MM.1S (cell line): Measurements from ENCODE around the gene KRTAP5-7.

Experiments
- DNase-seq: peaks from one replicate; pipeline ENCODE4 v3.0.0-alpha.2; 2015
- H2AFZ ChIP-seq: fragments of 300-600 bp; sonication (generic); 2 replicates; pipeline ENCODE4 v1.6.0; 2016; ENCODE audit warnings: antibody characterized with exemption, low read length
- H3F3A ChIP-seq: fragments of 300-600 bp; sonication (generic); 2 replicates; pipeline ENCODE4 v1.6.1; 2016; ENCODE audit warnings: mild to moderate bottlenecking, antibody characterized with exemption, low read length, moderate library complexity, mixed read lengths; ENCODE audit not compliant: insufficient read depth
- H3K27ac ChIP-seq: fragments of 300-600 bp; sonication (generic); 2 replicates; pipeline ENCODE4 v1.5.1; 2016; ENCODE audit warnings: mild to moderate bottlenecking, low read length
- H3K27me3 ChIP-seq: fragments of 300-600 bp; sonication (generic); replicated peaks from 2 replicates; pipeline ENCODE4 v1.6.0; 2016; ENCODE audit warnings: low read length; ENCODE audit not compliant: insufficient read depth
- H3K36me3 ChIP-seq: fragments of 300-600 bp; sonication (generic); replicated peaks from 2 replicates; pipeline ENCODE4 v1.6.1; 2016; ENCODE audit warnings: mild to moderate bottlenecking, low read length, mixed read lengths; ENCODE audit not compliant: insufficient read depth
- H3K4me1 ChIP-seq: fragments of 300-600 bp; sonication (generic); 2 replicates; pipeline ENCODE4 v1.6.1; 2016; ENCODE audit warnings: low read length, mixed read lengths
- H3K4me2 ChIP-seq: fragments of 300-600 bp; sonication (generic); 2 replicates; pipeline ENCODE4 v1.6.0; 2016; ENCODE audit warnings: low read depth, low read length
- H3K4me3 ChIP-seq: fragments of 300-600 bp; sonication (generic); 2 replicates; pipeline ENCODE4 v1.5.1; 2016; ENCODE audit warnings: low read length, mixed read lengths
- H3K79me2 ChIP-seq: fragments of 300-600 bp; sonication (generic); 2 replicates; pipeline ENCODE4 v1.6.1; 2016; ENCODE audit warnings: mixed run types, low read length, mixed read lengths
- H3K9ac ChIP-seq: fragments of 300-600 bp; sonication (generic); 2 replicates; pipeline ENCODE4 v1.6.1; 2016; ENCODE audit warnings: low read length, mixed read lengths
- H3K9me2 ChIP-seq: fragments of 300-600 bp; sonication (generic); replicated peaks from 2 replicates; pipeline ENCODE4 v1.6.1; 2016; ENCODE audit warnings: mild to moderate bottlenecking, low read length, mixed read lengths; ENCODE audit not compliant: insufficient read depth
- H3K9me3 ChIP-seq: fragments of 300-600 bp; sonication (generic); replicated peaks from 2 replicates; pipeline ENCODE4 v1.6.1; 2016; ENCODE audit warnings: mild to moderate bottlenecking, low read length, mixed read lengths; ENCODE audit not compliant: insufficient read depth
- H4K20me1 ChIP-seq: fragments of 300-600 bp; sonication (generic); 2 replicates; pipeline ENCODE4 v1.6.1; 2016; ENCODE audit warnings: mild to moderate bottlenecking, low read length, moderate library complexity, mixed read lengths; ENCODE audit not compliant: insufficient read depth
- CTCF ChIP-seq: fragments of 300-600 bp; sonication (generic); IDR thresholded peaks from 2 replicates; pipeline ENCODE4 v1.5.1; 2016; ENCODE audit warnings: antibody characterized with exemption, low read length, mixed read lengths

KRTAP5-7 gene

DNA sequence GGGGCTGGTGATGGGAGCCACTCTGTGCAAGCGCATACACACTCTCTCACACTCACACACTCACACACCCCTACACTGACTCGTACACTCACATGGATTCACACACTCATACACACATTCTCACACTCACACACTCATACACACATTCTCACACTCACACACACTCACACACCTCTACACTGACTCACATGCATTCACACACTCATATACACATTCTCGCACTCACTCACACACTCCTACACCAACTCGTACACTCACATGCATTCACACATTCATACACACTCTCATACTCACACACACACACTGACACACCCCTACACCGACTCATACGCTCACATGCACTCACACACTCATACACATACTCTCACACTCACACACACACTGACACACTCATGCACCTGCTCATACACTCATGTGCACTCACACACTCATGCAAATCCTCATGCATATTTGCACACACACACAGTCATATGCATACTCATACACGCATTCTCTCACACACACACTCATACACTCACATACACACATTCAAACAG lies 50.5 kb downstream of the KRTAP5-7 start:
- H3K79me2 ChIP-seq, result no peaks in the 10 kb centered on the region
- no peaks in the 10 kb centered on the region for H3F3A ChIP-seq
- no peak overlapping the region for H3K9ac ChIP-seq
- no peak overlapping the region for H2AFZ ChIP-seq
- TF ChIP-seq CTCF, result no peak
- H3K4me2 ChIP-seq, result no peak overlapping the region
- no peaks in the 10 kb centered on the region for H3K9me2 ChIP-seq
- H3K9me3 ChIP-seq, result no peaks in the 10 kb centered on the region
- H3K27ac ChIP-seq, result no peak overlapping the region
- no peaks in the 10 kb centered on the region for H3K36me3 ChIP-seq
- peaks cover 5% of the 10 kb centered on the region for H3K4me1 ChIP-seq
- DNase-seq, result no peak
- H4K20me1 ChIP-seq, result no peaks in the 10 kb centered on the region
- H3K4me3 ChIP-seq, result no peak overlapping the region
- peaks cover 40% of the 10 kb centered on the region for H3K27me3 ChIP-seq
